ENCODE results near the gene HACL1.

DNA sequence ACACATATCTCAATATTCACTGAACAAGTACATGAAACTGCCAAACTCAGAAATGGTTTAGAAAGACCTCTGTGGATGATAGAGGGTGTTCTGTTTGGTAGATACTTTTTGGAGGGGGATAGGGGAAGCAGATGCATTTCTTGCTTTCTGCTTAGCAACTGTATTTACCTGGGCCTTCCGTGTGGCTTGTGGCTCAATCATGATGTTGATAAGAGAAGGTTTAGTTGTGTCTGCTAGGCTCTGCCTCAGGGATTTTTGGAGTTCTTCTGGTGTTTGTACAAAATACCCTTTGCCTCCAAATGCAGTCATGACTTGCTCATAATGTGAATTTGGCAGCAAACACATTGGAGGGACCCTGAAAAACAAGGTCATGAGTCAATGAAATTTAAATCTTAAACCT lies 38.2 kb downstream of the HACL1 start:
- TF ChIP-seq, protein P1, sequence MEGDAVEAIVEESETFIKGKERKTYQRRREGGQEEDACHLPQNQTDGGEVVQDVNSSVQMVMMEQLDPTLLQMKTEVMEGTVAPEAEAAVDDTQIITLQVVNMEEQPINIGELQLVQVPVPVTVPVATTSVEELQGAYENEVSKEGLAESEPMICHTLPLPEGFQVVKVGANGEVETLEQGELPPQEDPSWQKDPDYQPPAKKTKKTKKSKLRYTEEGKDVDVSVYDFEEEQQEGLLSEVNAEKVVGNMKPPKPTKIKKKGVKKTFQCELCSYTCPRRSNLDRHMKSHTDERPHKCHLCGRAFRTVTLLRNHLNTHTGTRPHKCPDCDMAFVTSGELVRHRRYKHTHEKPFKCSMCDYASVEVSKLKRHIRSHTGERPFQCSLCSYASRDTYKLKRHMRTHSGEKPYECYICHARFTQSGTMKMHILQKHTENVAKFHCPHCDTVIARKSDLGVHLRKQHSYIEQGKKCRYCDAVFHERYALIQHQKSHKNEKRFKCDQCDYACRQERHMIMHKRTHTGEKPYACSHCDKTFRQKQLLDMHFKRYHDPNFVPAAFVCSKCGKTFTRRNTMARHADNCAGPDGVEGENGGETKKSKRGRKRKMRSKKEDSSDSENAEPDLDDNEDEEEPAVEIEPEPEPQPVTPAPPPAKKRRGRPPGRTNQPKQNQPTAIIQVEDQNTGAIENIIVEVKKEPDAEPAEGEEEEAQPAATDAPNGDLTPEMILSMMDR (IDR thresholded peaks at IDR 0.05; ENCODE audit: poor library complexity), result no peak
- no peak for TF ChIP-seq EZH2 (IDR thresholded peaks at IDR 0.05; ENCODE audit: borderline replicate concordance)

All from hepatocyte (in vitro differentiated cells).